Subcutaneous abdominal adipose tissue (tissue), 5 donors: ENCODE measurements around the gene CRYBB2.
"Not testable (repeated sequence)": the region's sequence is repeated elsewhere in the genome, so short reads cannot be mapped to it uniquely, and the experiment has no call there.

Source experiments
- H3K27ac ChIP-seq: one replicate; pipeline ENCODE4 v1.7.0; 2013; ENCODE audit warnings: low read depth, mild to moderate bottlenecking, inconsistent platforms, low read length, moderate library complexity
- H3K27me3 ChIP-seq, 5 donors: one replicate each; pipeline ENCODE4 v1.7.0; 2013; ENCODE audit warnings: low read length in 5 of 5, inconsistent platforms in 1 of 5; ENCODE audit not compliant: control insufficient read depth in 5 of 5, insufficient read depth in 4 of 5
- H3K36me3 ChIP-seq, 5 donors: one replicate each; pipeline ENCODE4 v1.7.0; 2013; ENCODE audit warnings: low read length in 5 of 5; ENCODE audit not compliant: control insufficient read depth in 5 of 5, insufficient read depth in 5 of 5
- H3K4me1 ChIP-seq, 5 donors: one replicate each; pipeline ENCODE4 v1.7.0; 2013; ENCODE audit warnings: low read length in 5 of 5, mild to moderate bottlenecking in 3 of 5, moderate library complexity in 1 of 5; ENCODE audit not compliant: control insufficient read depth in 5 of 5, insufficient read depth in 5 of 5
- H3K4me3 ChIP-seq, 5 donors: one replicate each; pipeline ENCODE4 v1.7.0; 2013; ENCODE audit warnings: low read length in 5 of 5, low read depth in 1 of 5
- H3K9ac ChIP-seq, 5 donors: one replicate each; pipeline ENCODE4 v1.7.0; 2013; ENCODE audit warnings: low read length in 5 of 5, mild to moderate bottlenecking in 4 of 5, moderate library complexity in 3 of 5
- H3K9me3 ChIP-seq, 5 donors: one replicate each; pipeline ENCODE4 v1.7.0; 2013; ENCODE audit warnings: low read length in 5 of 5; ENCODE audit not compliant: control insufficient read depth in 5 of 5
- donor health status: healthy.
- donor health status: healthy.
- donor health status: healthy.
- donor health status: healthy.
- donor health status: healthy.

Gene CRYBB2

DNA sequence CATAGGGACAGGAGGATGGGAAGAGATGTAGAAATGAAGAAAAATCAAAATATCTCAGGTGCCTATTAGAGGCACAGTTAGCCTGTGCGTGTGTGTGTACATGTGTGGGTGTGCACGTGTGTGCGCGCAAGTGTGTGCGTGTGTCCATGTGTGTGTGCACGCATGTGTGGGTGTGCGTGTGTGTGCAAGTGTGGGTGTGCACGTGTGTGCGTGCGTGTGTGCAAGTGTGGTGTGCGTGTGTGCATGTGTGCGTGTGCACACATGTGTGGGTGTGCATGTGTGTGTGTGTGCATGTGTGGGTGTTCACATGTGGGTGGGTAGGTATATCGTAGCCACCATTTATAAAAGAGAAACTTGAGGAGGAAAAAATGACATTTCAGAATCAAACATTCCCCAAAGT lies 9.4 kb downstream of the CRYBB2 start:
- H3K9me3 ChIP-seq = no peaks in the 10 kb centered on the region
- no peak overlapping the region for H3K27ac ChIP-seq
- no peak overlapping the region for H3K9ac ChIP-seq
- no peaks in the 10 kb centered on the region for H3K36me3 ChIP-seq
- H3K4me1 ChIP-seq = no peaks in the 10 kb centered on the region
- H3K4me3 ChIP-seq = no peak overlapping the region
- peaks cover 2 to 15% (median 4%) of the 10 kb centered on the region in 5 donors for H3K27me3 ChIP-seq

DNA sequence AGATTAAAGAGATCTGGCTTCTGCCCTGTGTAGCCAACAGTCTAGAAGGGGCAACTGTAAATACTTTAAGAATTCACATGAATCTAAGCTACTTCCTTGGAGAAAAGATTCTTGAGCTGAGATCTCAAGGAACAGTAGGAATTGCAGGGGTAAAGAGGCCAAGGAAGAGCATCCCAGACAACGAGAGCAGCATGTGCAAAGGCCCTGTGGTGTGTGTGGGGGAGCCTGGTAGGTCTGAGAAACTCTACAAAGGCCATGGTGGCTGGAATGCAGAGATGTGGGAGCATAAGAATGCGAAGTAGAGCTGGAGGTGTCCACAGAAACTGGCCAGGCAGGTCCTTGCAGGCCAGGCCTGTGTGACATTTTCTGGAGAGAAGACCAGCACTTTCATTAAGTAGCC lies 11.3 kb downstream of the CRYBB2 start:
- not testable (repeated sequence) for H3K36me3 ChIP-seq, H3K27me3 ChIP-seq, H3K9me3 ChIP-seq, H3K4me1 ChIP-seq, H3K9ac ChIP-seq, H3K27ac ChIP-seq, H3K4me3 ChIP-seq

DNA sequence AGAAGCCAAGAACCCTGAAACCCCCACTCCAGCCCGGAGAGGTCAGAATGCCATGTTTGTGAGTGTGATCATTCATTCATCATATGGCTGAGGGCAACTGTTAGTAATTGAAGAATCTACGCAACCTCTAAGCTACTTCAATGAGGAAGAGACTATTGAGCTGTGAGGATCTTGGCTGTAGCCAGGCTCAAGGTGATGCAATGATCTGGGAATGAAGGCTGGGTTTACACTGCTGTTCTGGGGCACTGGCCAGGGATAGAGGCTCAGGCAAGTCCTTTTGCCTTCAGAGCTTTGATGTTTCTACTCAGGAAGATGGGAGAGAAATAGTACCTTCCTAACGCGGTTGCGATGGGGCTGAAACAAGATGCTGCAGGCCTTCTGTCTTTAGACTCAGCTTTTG lies 12.9 kb downstream of the CRYBB2 start:
- Histone ChIP-seq H3K27ac (no peak overlapping the region), H3K9ac (no peak overlapping the region), H3K4me1 (peaks cover 0 to 6% (median 5%) of the 10 kb centered on the region in 5 donors), H3K9me3 (no peaks in the 10 kb centered on the region), H3K36me3 (no peaks in the 10 kb centered on the region), H3K4me3 (no peak overlapping the region), H3K27me3 (peaks cover 2 to 14% (median 10%) of the 10 kb centered on the region in 5 donors)

DNA sequence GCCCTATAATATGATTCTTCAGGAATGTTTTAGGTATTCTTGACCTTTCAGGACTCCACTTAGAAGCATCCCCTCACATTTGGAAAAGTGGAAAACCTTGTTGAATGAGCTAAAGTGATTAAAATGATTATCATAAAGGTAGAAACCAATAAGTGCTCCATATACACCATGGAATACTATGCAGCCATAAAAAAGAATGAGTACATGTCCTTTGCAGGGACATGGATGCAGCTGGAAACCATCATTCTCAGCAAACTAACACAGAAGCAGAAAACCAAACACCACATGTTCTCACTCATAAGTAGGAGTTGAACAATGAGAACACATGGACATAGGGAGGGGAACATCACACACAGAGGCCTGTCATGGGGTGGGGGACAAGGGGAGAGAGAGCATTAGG lies 14.3 kb downstream of the CRYBB2 start:
- not testable (repeated sequence) for H3K9ac ChIP-seq, H3K9me3 ChIP-seq, H3K36me3 ChIP-seq, H3K4me3 ChIP-seq, H3K4me1 ChIP-seq, H3K27ac ChIP-seq
- H3K27me3 ChIP-seq = peaks cover 6 to 18% (median 11%) of the 10 kb centered on the region in 5 donors

DNA sequence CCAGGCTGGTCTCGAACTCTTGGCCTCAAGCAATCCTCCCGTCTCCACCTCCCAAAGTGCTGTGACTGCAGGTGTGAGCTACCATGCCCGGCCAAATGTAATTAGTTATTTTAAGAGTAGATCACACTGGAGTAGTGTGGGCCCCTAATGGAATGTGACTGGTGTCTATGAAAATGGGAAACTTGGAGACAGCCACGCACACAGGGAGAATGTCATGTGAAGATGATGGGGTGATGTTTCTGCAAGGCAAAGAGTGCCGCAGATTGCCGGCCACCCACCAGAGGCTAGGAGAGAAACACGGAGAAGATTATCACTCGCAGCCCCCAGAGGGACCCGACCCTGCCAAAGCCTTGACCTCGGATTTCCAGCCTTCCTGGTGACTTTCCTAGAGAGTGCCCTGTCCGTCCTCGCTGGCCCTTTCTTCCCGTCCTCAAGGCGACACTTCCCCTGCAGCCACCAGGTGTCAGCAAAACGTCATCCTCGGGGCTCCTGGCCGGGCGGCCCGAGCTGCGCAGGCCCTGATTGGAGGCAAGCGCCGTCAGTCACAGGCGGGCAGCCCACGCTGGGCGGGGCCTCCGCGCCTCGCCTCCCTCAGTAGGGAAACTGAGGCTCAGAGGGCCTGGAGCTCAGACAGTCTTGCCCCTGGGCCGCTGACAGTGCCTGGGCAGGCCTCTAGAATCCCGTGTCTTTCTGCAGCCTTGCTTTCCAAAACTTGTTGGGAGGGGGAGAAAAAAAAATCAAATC lies 16.3 kb downstream of the CRYBB2 start:
- H3K9me3 ChIP-seq = no peaks in the 10 kb centered on the region
- H3K4me1 ChIP-seq = peaks cover 0 to 6% (median 5%) of the 10 kb centered on the region in 5 donors
- no peaks in the 10 kb centered on the region for H3K36me3 ChIP-seq
- H3K9ac ChIP-seq = no peak overlapping the region
- H3K27me3 ChIP-seq = peaks cover 6 to 18% (median 11%) of the 10 kb centered on the region in 5 donors
- no peak overlapping the region for H3K27ac ChIP-seq
- peak overlapping the region in 1 of 5 donors; percentile 17 for H3K4me3 ChIP-seq

DNA sequence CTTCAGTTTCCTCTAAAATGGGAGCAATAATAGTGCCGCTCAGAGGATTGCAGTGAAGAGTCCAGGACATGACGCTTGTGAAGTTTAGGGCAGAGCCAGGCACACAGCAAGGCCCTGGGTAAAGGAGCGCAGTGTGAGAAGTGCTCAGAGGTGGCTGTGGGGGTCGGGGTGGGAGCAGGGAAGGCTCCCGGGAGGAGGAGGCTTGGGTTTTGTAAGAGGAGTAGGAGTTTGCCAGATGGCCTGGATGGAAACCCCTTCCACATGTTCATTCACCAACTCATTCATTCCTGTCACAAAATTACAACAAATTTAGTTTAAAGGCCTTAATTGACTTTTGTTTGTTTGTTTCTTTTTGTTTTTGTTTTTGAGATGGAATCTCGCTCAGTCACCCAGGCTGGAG lies 17.0 kb downstream of the CRYBB2 start:
- peaks cover 0 to 6% (median 5%) of the 10 kb centered on the region in 5 donors for H3K4me1 ChIP-seq
- H3K9ac ChIP-seq = no peak overlapping the region
- no peaks in the 10 kb centered on the region for H3K9me3 ChIP-seq
- H3K27me3 ChIP-seq = peaks cover 6 to 17% (median 11%) of the 10 kb centered on the region in 5 donors
- no peaks in the 10 kb centered on the region for H3K36me3 ChIP-seq
- H3K4me3 ChIP-seq = no peak overlapping the region
- H3K27ac ChIP-seq = no peak overlapping the region

DNA sequence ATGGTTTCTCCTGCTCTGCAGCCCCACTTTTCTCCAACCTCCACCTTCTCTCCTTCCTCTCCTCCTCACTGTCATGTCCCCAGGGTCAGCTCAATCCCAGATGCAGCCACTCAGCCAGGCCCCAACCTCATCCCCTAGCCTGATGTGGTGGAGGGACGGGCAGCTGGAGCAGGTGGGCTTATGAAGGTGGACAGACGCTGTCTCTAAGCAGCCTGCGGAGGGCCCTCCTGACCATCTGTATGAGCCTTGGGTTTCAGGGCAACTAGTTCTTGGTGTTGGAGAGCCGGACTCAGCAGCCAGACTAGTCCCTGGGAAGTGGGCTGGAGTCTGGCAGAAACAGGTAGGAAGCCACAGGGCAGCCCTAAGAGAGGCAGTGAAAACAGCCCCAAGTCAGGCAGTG lies 18.1 kb downstream of the CRYBB2 start:
- Histone ChIP-seq H3K4me1 (peaks cover 0 to 6% (median 5%) of the 10 kb centered on the region in 5 donors), H3K9me3 (no peaks in the 10 kb centered on the region), H3K9ac (no peak overlapping the region), H3K36me3 (no peaks in the 10 kb centered on the region), H3K27me3 (peaks cover 6 to 17% (median 11%) of the 10 kb centered on the region in 5 donors), H3K4me3 (no peak overlapping the region), H3K27ac (no peak overlapping the region)

DNA sequence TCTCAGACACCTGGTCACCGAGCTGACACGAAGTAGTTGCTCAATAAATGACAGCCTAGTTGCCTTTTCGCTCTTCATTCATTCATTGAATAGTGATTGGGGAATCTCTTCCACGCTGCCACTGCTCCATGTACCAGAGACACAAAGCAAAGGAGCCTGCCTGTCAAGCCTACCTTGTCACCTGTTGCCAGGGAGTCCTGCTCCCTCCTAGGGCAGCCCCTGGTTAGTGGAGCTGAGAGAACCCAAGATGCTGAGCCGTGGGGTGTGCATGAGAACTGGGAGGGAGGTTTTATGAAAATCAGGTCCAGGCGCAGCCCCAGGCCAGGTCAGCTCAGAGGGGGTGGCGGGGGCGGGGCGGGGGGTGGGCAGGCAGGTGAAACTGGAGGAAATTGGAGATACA lies 18.6 kb downstream of the CRYBB2 start:
- H3K36me3 ChIP-seq, H3K27ac ChIP-seq, H3K4me3 ChIP-seq, H3K9me3 ChIP-seq, H3K9ac ChIP-seq, H3K4me1 ChIP-seq: not testable (repeated sequence)
- peaks cover 6 to 17% (median 11%) of the 10 kb centered on the region in 5 donors for H3K27me3 ChIP-seq

DNA sequence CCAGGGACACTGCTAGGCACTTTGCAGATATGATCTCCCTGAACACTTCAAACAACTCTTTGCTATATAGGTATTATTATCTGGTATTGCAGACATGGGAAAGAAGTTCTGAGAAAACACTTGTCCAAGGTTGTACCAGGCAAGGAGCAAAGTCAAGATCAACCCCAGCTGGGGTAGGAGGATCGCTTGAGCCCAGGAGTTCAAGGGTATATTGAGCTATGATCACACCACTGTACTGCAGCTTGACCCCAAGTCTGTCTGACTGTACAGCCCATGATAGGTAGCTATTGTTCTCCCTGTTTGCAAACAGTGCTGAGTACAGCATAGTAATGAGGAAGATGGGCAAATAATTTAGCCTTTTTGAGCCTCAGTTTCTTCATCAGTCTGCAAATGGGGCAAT lies 35.7 kb downstream of the CRYBB2 start:
- H3K4me1 ChIP-seq, H3K9ac ChIP-seq, H3K36me3 ChIP-seq, H3K27ac ChIP-seq, H3K27me3 ChIP-seq, H3K9me3 ChIP-seq, H3K4me3 ChIP-seq: not testable (repeated sequence)

DNA sequence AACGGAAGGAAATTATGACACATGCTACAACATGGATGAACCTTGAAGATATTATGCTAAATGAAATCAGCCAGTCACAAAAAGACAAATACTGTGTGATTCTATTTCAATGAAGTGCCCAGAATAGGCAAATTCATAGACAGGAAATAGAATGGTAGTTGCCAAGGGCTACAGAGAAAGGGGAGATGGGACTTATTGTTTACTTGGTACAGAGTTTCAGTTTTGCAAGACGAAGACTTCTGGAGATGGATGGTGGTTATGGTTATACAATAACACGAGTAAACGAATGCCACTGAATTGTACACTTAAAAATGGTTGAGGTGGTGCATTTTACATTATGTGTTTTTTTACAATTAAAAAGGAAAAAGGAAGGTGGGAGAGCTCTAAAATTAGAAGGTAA lies 48.1 kb downstream of the CRYBB2 start:
- H3K36me3 ChIP-seq, H3K27ac ChIP-seq, H3K4me1 ChIP-seq, H3K4me3 ChIP-seq, H3K27me3 ChIP-seq, H3K9ac ChIP-seq: not testable (repeated sequence)
- H3K9me3 ChIP-seq = peaks cover 4 to 20% (median 8%) of the 10 kb centered on the region in 5 donors
